Activated naive CD4-positive, alpha-beta T cell treated with anti-CD3 and anti-CD28 coated beads, Interleukin-2, amount 50 U/mL, for 72 hours (primary cell): ENCODE data around the gene GRIN1. TPM values are rescaled to one million over a fixed set of nuclear protein-coding genes. Genes with fewer than 3 reads are reported as not detected.

Experiments used
- ATAC-seq, 2 donors: fragments of 150-1000 bp; cut with Tn5 transposase; 2 replicates each; pipeline ENCODE4 v1.10.0; 2021; ENCODE audit warnings: mild to moderate bottlenecking in 2 of 2, moderate library complexity in 2 of 2
- DNase-seq, 2 donors: peaks; one replicate each; pipeline ENCODE4 v3.0.0; 2021 to 2022; ENCODE audit warnings: low spot score in 2 of 2
- H3K27ac Mint-ChIP-seq, 2 donors: one replicate each; pipeline ENCODE4 v1.8.0; 2022; ENCODE audit warnings: mild to moderate bottlenecking in 2 of 2, mixed read lengths in 2 of 2
- H3K36me3 Mint-ChIP-seq, 2 donors: one replicate each; pipeline ENCODE4 v1.8.0; 2022; ENCODE audit warnings: mixed read lengths in 2 of 2
- H3K9me3 Mint-ChIP-seq, 2 donors: one replicate each; pipeline ENCODE4 v1.8.0; 2022; ENCODE audit warnings: mixed read lengths in 2 of 2
- total RNA-seq, 2 donors: library from RNA; stranded (reverse); gene quantifications; one replicate each; pipeline ENCODE4 v1.2.3, GENCODE V29; 2022

The GRIN1 gene
- total RNA-seq, 2 donors from 2014 or later: 0.10 TPM; not detected in 1

DNA sequence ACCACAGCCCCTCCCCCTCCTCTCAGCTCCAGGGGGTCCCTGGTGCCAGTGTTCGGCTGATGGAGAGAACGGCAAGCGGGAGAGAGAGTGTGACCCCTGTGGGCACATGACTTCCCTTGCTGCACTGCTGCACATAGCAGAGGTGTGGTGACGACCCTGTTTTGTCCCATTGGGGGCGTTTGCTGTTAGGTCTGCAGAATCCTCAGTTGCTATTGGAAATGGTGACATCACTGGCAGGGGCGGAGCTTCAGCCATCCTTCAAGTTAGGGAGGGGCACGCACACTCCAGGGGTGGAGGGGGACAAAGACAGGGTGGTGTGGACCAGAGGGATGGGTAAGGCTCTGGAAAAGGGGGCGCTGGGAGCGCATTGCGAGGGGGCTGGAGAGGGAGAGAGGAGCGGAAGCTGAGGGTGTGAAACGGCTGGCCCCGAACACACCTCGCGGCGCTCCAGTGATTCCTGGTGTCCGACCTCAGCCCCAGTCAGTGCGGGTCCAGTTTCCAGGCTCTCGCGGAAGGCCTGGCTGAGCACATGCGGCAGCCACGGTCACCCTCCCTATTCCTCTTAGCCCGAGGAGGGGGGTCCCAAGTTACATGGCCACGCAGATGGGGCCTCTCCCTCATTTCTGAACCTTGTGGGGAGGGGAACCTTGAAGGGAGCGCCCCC, 764 bp upstream of the GRIN1 start:
- DNase-seq: no peak
- ATAC-seq: no peak
- peaks cover 0 to 6% of the 10 kb centered on the region in 2 donors for H3K36me3 Mint-ChIP-seq

GRCh38 chr9:137139468-137140150, 655 bp downstream of the GRIN1 start:
- ATAC-seq: no peak
- Mint-ChIP-seq H3K36me3 (peaks cover 0 to 6% of the 10 kb centered on the region in 2 donors), H3K9me3 (no peaks in the 10 kb centered on the region)

More for the DNA sequence above, 764 bp upstream of the GRIN1 start:
- Mint-ChIP-seq H3K27ac (no peak overlapping the region), H3K9me3 (no peaks in the 10 kb centered on the region)

GRCh38 chr9:137140151-137141012, 1.4 kb downstream of the GRIN1 start:
- no peak for ATAC-seq
- Mint-ChIP-seq H3K36me3 (peaks cover 0 to 6% of the 10 kb centered on the region in 2 donors), H3K27ac (no peak overlapping the region), H3K9me3 (no peaks in the 10 kb centered on the region)
- no peak for DNase-seq

More at GRCh38 chr9:137139468-137140150, 655 bp downstream of the GRIN1 start:
- H3K27ac Mint-ChIP-seq: no peak overlapping the region
- DNase-seq: no peak

DNA sequence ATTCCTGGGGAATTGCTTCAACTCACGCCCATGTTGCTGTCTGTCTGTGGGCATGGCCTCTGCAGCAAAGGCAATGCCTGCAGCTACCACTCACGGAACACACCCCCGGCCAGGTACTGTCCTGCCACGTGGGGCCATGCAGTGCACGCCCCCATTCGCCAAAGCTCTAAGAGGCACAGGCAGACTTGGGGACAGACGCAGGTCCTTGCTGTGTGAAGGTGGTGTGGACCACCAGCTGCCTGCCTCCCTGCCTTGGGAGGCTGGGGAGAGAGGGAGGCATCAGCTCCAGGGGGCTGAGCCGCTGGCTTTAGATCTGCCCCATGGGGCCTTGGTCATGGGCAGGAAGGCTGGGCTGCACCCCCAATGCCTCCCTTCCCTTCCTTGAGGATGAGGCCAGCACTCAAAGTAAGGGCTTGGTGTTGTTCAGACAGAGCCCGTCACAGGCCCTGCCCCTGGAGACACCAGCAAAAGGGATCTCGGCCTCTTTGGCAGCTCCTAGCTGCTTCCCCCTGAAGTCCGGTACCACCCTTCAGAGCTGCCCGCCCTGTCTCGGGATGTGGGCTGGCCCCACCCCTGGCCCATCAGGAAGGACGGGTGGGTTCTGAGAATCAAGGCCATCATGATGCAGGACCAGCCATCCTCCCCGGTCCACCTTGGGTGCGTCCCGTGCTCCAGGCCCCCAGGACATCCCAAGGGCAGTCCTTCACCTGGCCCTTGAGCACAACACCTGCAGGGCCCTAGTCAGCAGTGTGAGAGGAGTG, 2.3 kb downstream of the GRIN1 start:
- ATAC-seq: no peak
- H3K27ac Mint-ChIP-seq: no peak overlapping the region
- peaks cover 0 to 6% of the 10 kb centered on the region in 2 donors for H3K36me3 Mint-ChIP-seq
- no peak for DNase-seq
- no peaks in the 10 kb centered on the region for H3K9me3 Mint-ChIP-seq

DNA sequence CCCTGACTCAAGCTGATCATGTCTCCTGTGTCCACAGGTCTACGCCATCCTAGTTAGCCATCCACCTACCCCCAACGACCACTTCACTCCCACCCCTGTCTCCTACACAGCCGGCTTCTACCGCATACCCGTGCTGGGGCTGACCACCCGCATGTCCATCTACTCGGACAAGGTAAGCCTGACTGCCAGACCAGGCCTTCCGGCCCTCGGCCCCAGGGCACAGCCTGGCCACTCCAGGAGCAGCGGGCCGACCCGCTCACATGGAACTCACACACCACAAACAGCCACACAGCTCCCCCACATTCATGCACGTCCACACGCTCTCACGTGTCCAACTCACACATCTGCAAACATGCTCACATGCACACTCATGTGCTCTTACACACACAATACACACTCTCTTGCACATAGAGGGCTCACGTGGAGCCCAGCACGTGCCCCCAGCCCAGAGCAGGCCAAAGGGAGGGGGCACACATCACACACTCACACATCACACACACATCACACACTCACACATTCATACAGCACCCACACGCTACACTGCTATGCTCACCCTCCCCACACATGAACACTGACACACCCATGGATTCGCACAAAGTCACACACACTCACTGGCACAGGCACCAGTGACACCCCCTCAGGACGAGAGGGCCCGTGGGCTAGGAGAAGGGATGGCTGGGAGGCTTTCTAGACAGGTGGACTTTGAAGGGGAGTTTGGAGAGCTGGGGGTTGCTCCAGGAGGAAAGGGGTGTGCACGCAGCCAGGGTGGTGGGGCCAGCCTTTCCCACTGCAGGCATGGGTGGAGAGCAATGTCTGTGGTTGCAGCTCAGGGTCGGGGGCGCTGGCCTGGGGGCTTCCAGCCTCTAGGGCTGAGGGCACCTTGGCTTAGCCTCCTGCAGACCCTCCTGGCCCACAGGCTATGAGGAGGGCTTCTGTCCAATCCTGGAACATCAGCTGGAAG, 3.3 kb downstream of the GRIN1 start:
- ATAC-seq (no peak), DNase-seq (no peak)
- peaks cover 0 to 6% of the 10 kb centered on the region in 2 donors for H3K36me3 Mint-ChIP-seq
- no peak overlapping the region for H3K27ac Mint-ChIP-seq
- H3K9me3 Mint-ChIP-seq: no peaks in the 10 kb centered on the region

DNA sequence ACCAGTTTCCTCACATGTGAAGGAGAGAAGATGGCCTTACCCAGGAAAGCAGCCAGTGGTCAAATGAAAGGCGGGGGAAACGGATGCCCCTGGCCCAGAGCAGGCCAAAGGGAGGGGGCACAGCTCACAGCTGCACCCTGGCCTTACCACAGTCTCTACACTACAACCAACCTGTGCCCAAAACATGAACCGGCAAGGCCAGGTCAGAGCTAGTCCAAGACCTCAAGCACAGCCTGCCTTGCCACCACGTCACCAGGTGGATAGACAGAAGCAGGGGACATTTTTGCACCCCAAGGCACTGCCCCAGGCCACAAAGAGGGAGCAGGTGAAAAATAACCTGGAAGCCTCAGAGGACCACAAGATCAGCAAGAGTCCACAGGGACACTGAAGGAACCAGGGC, 4.5 kb downstream of the GRIN1 start:
- Mint-ChIP-seq H3K36me3 (peaks cover 0 to 6% of the 10 kb centered on the region in 2 donors), H3K27ac (no peak overlapping the region), H3K9me3 (no peaks in the 10 kb centered on the region)
- ATAC-seq (no peak), DNase-seq (no peak)

- H3K9me3 Mint-ChIP-seq: no peaks in the 10 kb centered on the region
- no peaks in the 10 kb centered on the region for H3K36me3 Mint-ChIP-seq
- H3K27ac Mint-ChIP-seq: no peak overlapping the region
- DNase-seq (no peak), ATAC-seq (no peak)
These were observed 7.0 kb downstream of the GRIN1 start for GRCh38 chr9:137145731-137146526.

GRCh38 chr9:137146527-137146918, 7.6 kb downstream of the GRIN1 start:
- Mint-ChIP-seq H3K36me3 (no peaks in the 10 kb centered on the region), H3K9me3 (no peaks in the 10 kb centered on the region), H3K27ac (no peak overlapping the region)
- ATAC-seq (no peak), DNase-seq (no peak)

DNA sequence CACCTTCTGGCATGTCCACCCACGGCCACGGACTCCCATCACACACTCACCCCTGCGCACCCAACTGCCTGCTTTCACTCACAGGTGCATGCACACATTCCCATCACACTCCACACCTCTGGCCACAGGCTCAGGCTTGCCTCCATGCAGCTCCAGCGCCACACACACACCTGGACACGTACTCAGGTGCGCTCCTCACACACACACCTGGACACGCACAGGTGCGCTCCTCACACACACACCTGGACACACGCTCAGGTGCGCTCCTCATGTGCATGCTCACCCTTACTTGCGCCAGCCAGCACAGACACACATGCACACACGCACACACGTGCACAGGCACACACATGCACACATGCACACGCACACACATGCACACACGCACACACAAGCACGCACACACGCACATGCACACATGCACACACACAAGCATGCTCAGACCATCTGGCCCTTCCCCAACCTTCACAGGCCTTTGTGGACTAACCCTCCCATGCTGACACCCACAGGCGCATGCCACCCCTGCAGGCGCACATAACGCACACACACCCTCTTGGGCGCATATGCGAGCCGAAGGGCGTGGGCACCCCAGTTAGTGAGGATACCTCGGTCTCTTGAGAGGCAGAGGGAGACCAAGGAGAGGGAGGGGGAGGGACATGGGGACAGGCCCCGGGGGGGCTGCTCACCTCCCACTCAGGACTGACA, 8.3 kb downstream of the GRIN1 start:
- ATAC-seq: no peak
- H3K9me3 Mint-ChIP-seq: no peaks in the 10 kb centered on the region
- DNase-seq: no peak
- H3K36me3 Mint-ChIP-seq: no peaks in the 10 kb centered on the region
- H3K27ac Mint-ChIP-seq: no peak overlapping the region

- DNase-seq: no peak
- no peak overlapping the region for H3K27ac Mint-ChIP-seq
These were observed 8.8 kb downstream of the GRIN1 start for GRCh38 chr9:137147793-137148160.

DNA sequence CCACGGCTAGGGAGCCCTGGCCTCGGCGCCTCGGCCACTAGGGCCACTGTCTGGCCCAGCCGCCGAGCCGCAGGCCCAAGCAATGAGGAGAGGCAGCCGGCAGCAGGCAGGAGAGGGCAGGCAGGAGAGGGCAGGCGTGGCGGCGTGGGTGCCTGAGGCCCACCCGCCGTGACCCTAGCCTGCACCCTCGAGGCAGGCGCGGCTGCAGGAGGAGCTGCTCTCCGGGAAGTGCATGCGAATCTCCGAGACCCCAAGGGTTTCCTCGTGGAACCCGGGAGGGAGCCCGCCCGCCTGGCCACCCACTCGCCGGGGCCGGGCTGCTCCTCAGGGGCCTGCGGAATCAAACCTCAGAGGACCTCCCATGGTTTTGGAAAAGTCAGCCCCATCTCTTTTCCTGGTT, 9.3 kb downstream of the GRIN1 start:
- Mint-ChIP-seq H3K36me3 (no peaks in the 10 kb centered on the region), H3K27ac (no peak overlapping the region), H3K9me3 (no peaks in the 10 kb centered on the region)
- ATAC-seq (no peak), DNase-seq (no peak)

More at GRCh38 chr9:137147793-137148160, 8.8 kb downstream of the GRIN1 start:
- H3K9me3 Mint-ChIP-seq: no peaks in the 10 kb centered on the region
- no peaks in the 10 kb centered on the region for H3K36me3 Mint-ChIP-seq
- no peak for ATAC-seq

- ATAC-seq (no peak), DNase-seq (no peak)
- Mint-ChIP-seq H3K27ac (no peak overlapping the region), H3K36me3 (no peaks in the 10 kb centered on the region), H3K9me3 (no peaks in the 10 kb centered on the region)
These were observed 9.7 kb downstream of the GRIN1 start for GRCh38 chr9:137148661-137149060.

DNA sequence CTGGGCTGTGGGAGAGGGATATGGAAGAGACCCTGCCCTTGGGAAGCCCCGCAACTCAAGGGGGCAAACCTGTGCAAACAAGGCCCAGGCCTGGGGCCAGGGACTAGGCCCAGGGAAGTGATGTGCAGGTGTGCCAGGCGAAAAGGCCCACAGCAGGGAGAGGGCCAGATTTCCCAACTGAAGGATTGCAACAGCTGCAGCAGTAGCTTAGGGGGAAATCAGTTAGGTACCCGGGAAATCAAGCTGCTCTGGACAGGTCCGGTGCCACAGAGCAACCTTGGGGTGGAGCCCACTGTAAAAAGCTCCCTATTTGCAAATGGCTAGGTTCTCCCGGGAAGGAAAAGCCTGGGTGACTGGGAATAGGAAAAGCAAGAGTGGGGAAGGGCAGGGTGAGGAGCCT, 10.4 kb downstream of the GRIN1 start:
- H3K27ac Mint-ChIP-seq: no peak overlapping the region
- H3K9me3 Mint-ChIP-seq: no peaks in the 10 kb centered on the region
- H3K36me3 Mint-ChIP-seq: no peaks in the 10 kb centered on the region
- DNase-seq: no peak
- ATAC-seq: no peak

DNA sequence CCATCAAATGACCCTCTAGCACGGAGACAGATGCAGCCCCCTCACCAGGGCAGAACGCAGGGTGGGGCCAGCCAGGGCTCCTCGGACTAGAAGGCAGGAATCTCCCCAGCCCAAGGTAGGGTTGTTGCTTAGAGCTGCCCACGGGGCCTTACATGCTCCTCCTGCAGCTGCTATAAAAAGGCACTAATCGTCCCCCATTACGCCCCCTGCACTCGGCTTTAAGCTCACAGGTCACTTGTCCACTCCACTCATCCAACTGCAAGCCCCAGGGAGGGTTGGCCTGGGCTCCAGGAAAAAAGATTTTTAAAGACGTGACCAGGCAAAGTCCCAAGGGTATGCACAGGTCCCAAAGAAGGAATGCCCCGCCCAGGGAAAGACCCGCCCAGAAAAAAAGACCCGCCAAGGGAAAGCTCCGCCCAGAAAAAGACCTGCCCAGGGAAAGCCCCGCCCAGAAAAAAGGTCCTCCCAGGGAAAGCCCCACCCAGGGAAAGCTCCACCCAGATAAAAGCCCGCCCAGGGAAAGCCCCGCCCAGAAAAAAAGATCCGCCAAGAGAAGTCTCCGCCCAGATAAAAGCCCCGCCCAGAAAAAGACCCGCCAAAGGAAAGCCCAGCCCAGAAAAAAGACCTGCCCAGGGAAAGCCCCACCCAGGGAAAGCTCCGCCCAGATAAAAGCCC, 11.1 kb downstream of the GRIN1 start:
- Mint-ChIP-seq H3K27ac (no peak overlapping the region), H3K36me3 (no peaks in the 10 kb centered on the region), H3K9me3 (no peaks in the 10 kb centered on the region)
- peak in 1 of 2 donors; percentile 18 for ATAC-seq
- no peak for DNase-seq
